GM20000 (cell line): ENCODE data around the gene CCNK.

Experiments used
- DNase-seq: peaks from one replicate; pipeline ENCODE4 v3.0.0; 2012; ENCODE audit warnings: low spot score
- CTCF ChIP-seq: IDR thresholded peaks from 2 replicates; pipeline ENCODE4 v1.5.1; 2012; ENCODE audit warnings: mild to moderate bottlenecking, control low read depth; ENCODE audit errors: extremely low read depth, missing control alignments

Gene CCNK

GRCh38 chr14:99543370-99543769 lies 62.2 kb downstream of the CCNK start:
- TF ChIP-seq CTCF: no peak
- DNase-seq: no peak

- no peak for DNase-seq
- no peak for TF ChIP-seq CTCF
These were observed 62.8 kb downstream of the CCNK start for GRCh38 chr14:99543985-99544384.

GRCh38 chr14:99544991-99545390 lies 63.8 kb downstream of the CCNK start:
- DNase-seq: no peak
- TF ChIP-seq CTCF: no peak

- TF ChIP-seq CTCF: no peak
- no peak for DNase-seq
These were observed 64.4 kb downstream of the CCNK start for GRCh38 chr14:99545586-99545985.

- no peak for TF ChIP-seq CTCF
- no peak for DNase-seq
These were observed 65.1 kb downstream of the CCNK start for GRCh38 chr14:99546234-99546879.

GRCh38 chr14:99548255-99548654 lies 67.0 kb downstream of the CCNK start:
- DNase-seq: no peak
- no peak for TF ChIP-seq CTCF

- no peak for TF ChIP-seq CTCF
- no peak for DNase-seq
These were observed 67.8 kb downstream of the CCNK start for GRCh38 chr14:99548871-99549515.
